ENCODE data around the gene RAP2B.
"Not testable (repeated sequence)": the region's sequence is repeated elsewhere in the genome, so short reads cannot be mapped to it uniquely, and the experiment has no call there.

Gene RAP2B

DNA sequence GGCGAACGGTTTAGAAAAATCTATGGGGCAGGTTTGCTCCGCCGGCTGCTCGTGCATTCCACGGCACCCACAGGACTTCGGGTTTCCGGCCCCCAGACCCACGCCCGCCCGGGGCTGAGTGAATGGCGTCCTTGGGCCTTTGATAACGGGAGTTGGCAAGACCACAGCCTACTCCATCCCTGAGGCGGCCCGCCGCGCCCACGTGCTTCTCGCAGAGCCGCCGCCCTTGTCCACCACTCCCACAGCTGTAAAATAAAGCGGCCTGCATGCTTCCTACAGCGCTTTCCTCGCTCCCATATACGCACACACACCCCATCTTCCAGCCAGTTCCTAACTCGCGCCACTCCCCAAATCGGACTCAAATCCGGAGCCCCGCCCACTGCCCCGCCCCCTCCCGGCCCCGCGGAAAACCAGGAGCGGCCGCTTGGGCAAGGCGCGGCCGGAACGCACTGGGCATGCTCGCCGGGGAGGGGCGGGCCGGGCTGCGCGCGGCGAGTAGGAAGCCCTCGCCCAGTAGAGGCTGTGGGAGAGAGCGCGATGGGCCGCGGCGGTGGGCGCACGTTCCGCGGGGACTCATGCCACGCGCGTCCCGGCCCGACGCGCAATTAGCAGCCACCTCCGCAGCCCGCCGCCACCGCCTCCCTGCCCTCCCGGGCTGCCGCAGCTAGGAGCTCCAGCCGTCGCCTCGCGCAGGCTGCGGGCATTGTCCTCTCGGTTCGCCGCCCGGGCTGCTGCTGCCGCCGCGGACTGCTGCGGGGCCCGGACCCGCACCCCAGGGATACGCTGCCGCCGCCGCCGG, at the start of gene RAP2B:
TSS of gene RAP2B (plus strand) at position 513 of the 799 bp plus-strand sequence. CDS start 468 bp downstream, outside the sequence.
- peak; percentile 91 to 96 for DNase-seq

DNA sequence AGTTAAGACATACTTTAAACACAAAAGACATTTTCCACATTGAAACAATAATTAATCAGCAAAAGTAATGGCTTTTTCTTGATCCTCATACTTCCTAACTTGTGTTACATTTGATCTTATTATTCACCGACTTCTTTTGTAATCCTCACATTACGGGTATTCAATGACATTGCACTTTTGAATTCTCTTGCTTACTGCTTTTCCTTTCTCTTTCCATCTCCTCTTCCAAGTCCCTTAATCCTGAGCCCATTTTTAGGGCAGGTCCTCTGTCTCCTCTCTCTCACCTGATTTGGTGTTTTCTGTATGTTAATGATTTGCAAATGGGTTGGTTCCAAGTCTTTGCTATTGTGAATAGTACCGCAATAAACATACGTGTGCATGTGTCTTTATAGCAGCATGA, 48.5 kb upstream of the RAP2B start:
- DNase-seq = no peak

DNA sequence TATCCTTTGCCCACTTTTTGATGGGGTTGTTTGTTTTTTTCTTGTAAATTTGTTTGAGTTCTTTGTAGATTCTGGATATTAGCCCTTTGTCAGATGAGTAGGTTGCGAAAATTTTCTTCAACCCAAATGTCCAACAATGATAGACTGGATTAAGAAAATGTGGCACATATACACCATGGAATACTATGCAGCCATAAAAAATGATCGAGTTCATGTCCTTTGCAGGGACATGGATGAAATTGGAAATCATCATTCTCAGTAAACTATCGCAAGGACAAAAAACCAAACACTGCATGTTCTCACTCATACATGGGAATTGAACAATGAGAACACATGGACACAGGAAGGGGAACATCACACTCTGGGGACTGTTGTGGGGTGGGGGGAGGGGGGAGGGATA, 47.8 kb upstream of the RAP2B start:
- DNase-seq = not testable (repeated sequence)

DNA sequence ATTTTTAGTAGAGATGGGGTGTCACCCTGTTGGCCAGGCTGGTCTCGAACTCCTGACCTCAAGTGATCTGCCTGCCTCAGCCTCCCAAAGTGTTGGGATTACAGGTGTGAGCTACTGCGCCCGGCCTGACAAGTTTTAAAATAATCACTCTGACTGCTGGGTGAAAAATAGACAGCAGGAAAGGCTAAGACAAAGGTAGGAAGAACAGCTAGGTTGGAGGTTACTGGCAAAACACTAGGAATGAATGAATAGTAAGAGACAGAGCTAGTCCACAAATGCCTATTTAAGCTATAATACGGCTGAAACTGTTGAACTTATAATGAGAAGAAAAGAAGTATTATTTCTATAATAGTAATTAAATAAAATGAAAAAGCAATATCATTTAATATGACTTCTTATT, 46.7 kb upstream of the RAP2B start:
- DNase-seq = no peak

GRCh38 chr3:153127788-153128187, 34.2 kb upstream of the RAP2B start:
- no peak for DNase-seq

DNA sequence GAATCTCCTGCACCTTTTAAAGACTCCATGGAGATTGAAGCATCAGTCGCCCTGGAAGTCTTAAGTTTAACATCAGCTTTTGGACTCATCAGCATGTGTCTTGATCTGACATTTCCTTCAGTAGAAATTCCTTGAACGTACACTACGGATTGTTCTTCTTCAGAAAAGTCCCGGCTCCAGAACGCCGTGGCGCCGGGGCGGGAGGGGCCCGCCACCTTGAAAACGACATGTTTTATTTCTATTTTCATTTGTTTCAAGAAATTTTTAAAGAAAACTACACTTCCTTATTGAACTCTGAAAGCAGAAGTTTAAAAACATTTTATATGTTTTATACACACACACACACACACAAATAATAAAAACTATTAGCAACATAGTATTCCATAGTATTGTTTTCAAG, 32.6 kb upstream of the RAP2B start:
- DNase-seq = no peak

GRCh38 chr3:153129866-153130265, 32.2 kb upstream of the RAP2B start:
- no peak for DNase-seq

GRCh38 chr3:153130312-153130977, 31.6 kb upstream of the RAP2B start:
- DNase-seq = no peak

DNA sequence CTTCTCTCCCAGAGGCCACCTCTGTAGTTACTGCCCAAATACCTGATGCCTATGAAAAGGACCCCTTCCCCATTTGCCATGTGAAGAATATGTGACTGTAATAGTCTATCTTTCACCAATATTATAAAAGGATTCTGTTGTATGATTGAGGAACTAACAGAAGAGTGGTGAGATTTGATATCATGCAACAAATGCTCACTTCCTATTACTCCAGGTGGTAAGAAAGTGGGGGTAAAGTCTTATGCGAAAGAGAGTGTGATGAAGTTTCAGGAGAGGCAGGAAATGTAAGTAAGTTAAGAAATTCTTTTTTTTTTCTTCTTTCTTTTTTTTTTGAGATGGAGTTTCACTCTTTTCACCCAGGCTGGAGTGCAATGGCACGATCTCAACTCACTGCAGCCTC, 24.4 kb upstream of the RAP2B start:
- DNase-seq = no peak

GRCh38 chr3:153138276-153139210, 23.5 kb upstream of the RAP2B start:
- DNase-seq = peak in 1 of 2 donors; percentile 22

DNA sequence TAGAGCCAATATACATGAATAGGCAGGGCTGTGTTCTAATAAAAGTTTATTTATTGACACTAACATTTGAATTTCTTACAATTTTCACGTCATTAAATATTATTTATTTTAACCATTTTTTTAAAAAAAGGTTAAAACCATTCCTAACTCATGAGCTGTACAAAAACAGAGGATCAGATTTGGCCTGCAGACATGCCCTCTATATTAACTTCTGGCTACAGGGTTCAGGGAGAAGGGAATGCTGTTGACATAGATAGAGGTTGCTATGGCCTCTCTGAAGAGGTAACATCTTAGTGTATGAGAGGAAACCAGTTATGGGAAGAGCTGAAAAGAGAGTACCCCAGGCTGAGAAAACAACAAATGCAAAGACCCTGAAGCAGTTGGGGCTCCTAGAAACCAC, 19.1 kb upstream of the RAP2B start:
- DNase-seq = no peak

DNA sequence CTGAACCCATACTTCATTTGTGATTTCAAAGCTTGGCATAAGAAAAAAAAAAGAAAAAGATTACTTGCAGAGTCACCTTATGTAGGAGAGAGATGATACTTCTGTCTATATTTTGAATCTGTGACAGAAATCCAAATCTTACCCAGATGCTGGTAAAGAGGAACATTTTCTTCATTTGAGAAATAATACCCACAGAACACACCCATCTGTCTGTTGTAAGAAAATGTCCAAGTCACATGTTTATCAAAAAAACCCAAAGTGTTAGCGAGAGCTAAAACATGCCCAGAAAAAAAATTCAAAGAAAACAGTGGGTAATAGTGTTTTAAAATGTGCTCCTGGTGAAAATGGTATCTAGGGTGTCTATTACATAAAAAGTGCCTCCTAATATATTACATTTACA, 18.0 kb upstream of the RAP2B start:
- DNase-seq = no peak

DNA sequence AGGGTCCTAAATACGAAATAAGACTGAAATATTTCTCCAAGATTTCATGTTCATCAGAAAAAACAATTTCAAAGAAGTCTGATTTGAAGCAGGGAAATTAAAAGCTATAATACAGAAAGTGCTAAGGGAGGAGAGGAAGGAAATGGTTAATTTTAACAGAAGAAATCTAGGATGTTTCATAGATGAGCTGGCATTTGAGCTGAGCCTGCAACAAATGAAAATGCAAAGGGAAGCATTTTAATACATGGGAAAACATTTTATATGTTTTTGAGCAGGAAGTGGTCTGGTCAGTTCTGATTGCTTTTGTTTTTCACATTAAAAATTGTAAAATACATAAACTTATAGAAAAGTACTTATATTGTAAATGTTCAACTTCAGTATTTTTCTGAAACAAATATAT, 17.2 kb upstream of the RAP2B start:
- no peak for DNase-seq

DNA sequence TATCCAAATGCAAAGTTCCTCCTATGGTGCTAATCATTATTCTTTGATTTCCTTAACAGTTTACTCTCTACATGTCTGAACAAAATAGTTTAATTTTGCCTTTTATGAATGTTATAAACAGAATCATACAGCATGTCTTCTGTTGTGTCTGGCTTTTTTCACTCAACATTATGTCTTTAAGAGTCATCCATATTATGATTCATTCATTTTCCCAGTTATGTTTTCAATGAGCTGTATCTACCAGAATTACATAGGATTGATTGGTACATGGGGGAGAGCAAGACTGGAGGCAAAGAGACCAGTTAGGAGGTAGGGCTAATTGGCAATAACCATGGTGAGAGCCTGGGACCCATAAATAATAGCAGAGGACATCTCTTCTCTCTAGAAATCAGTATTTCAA, 16.6 kb upstream of the RAP2B start:
- no peak for DNase-seq

DNA sequence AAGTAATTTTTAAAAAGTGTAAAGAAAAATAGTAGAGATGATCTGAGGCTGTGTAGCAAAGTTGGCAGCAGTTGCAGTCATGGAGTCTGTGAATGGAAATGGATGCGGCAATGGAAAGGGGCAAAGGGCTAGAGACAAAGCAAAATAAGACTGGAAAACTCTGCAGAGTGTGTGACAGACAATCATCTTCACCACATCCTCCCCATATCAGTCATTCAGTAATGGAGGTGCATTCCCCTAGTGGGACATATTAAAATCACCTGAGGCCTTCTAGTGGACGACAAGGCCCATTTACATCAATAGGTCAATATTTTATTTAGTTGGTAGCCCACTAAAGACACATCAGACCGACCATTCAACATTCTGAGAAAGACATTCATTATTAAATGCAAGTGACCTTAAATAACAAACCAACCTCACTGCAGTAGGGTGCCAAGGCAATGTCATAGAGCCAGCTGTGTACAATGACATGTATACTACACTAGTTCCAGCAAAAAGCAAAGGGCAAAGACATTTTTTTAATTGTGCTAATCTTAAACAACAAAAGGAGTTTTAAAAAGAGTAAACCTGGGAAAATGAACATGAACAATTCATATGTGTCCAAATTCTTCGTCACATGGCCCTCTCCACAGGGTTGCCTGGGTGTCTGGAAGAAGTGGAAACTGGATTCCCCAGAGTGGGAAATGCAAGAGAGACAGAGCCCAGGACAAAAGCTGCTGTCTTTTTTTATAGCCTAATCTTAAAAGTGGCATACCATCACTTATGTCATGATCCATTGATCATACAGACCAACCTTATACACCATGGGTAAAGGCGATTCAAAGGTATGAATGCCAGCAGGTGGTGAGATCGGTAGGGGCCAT, 15.6 kb upstream of the RAP2B start:
- DNase-seq = no peak

DNA sequence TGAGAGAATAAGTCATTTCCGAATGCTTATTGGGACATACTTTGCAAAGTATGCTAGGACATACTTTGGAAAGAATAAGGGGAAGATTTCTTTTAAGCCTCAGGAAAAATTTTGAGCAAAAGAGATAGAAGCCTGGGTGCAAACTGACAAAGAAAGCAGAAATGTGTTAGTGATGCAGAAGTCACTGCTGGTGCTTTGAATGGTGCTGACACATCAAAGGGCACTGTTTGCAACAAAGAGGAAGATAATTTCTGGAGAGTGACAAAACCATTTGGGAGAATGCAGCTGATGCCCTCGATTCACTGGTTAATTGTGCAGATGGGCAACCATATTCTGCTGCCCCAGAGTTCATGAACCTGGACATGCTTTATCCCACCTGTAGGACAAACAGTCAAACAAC, 11.0 kb upstream of the RAP2B start:
- no peak for DNase-seq

- not testable (repeated sequence) for DNase-seq
Observed at GRCh38 chr3:153155786-153156185, 6.2 kb upstream of the RAP2B start.

- DNase-seq = no peak
Observed at GRCh38 chr3:153158189-153158588, 3.8 kb upstream of the RAP2B start.

- DNase-seq = no peak
Observed at GRCh38 chr3:153158961-153159735, 2.9 kb upstream of the RAP2B start.

GRCh38 chr3:153159771-153160397, 2.1 kb upstream of the RAP2B start:
- no peak for DNase-seq
